IPS-15b (cell line): ENCODE measurements around the gene TRPV4.

ENCODE experiments used
- H3K27me3 ChIP-seq: one replicate; pipeline ENCODE4 v1.6.1; 2013; ENCODE audit warnings: low read length; ENCODE audit not compliant: control insufficient read depth, insufficient read depth
- H3K36me3 ChIP-seq: one replicate; pipeline ENCODE4 v1.6.1; 2013; ENCODE audit warnings: low read length; ENCODE audit not compliant: control insufficient read depth, insufficient read depth
- H3K4me1 ChIP-seq: one replicate; pipeline ENCODE4 v1.6.1; 2013; ENCODE audit warnings: mild to moderate bottlenecking, low read length; ENCODE audit not compliant: control insufficient read depth, insufficient read depth
- H3K4me3 ChIP-seq: one replicate; pipeline ENCODE4 v1.5.1; 2013; ENCODE audit warnings: low read depth, low read length
- H3K9ac ChIP-seq: one replicate; pipeline ENCODE4 v1.6.1; 2013; ENCODE audit warnings: low read depth, mild to moderate bottlenecking, low read length
- H3K9me3 ChIP-seq: one replicate; pipeline ENCODE4 v1.6.1; 2013; ENCODE audit warnings: mild to moderate bottlenecking, low read length; ENCODE audit not compliant: control insufficient read depth, insufficient read depth

The TRPV4 gene

DNA sequence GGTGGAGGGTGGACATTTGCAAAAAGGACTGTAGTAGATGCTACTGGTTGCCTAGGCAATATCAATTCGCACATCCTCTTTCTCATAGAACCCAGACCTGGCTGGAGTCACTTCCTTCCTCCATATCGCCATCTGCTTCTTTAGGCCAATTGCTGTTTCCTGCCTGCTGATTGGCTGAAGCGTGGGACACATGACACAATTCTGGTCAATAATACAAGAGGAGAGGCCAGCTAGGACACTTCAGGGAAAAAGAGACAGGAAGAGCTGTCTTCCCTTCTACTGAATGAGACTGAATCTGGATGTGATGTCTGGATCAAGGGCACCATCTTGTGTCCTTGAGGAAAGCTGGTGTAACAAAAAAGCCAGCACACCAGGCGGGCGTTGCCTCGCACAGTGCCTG is 53.8 kb downstream of the TRPV4 start:
- Histone ChIP-seq H3K4me3 (no peak overlapping the region), H3K27me3 (no peaks in the 10 kb centered on the region), H3K36me3 (no peaks in the 10 kb centered on the region), H3K9ac (no peak overlapping the region), H3K9me3 (no peaks in the 10 kb centered on the region), H3K4me1 (no peaks in the 10 kb centered on the region)

DNA sequence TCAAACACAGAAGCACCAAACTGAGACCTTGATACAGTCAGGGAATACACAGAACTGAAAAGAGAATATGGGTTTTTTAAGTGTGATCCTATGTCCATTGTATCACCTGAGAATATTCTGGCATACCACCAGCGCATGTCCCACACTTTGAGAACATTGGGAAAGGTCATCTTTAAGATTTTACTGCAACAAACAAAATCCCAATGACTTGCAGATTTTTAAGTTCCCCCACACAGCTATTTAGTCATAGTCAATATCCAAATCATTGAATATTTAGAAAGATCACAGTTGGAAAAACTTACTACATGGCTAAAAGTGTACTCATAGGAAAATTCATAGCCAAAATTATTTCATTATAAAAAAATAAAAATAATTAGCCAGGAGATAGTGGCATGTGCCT is 54.5 kb downstream of the TRPV4 start:
- Histone ChIP-seq H3K9me3 (no peaks in the 10 kb centered on the region), H3K9ac (no peak overlapping the region), H3K36me3 (no peaks in the 10 kb centered on the region), H3K4me1 (no peaks in the 10 kb centered on the region), H3K27me3 (no peaks in the 10 kb centered on the region), H3K4me3 (no peak overlapping the region)

DNA sequence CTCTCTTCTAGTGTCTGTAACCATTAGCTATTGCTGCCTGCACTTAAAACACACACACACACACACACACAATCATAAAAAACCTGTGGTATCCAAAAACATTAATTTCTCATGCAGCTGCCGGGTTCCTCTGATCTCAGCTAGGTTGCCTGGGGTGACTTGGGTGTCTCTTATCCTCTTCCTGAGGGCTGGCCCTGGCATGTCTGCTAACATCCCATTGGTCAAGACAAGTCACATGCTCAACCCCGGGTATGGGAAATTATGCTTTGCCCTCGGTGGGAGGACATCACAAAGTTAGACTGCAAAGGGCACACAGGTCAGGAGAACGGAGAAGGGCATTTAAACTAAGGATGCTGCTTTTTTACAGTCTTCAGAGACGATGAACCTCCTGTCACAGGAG is 55.7 kb downstream of the TRPV4 start:
- no peaks in the 10 kb centered on the region for H3K4me1 ChIP-seq
- no peaks in the 10 kb centered on the region for H3K9me3 ChIP-seq
- H3K36me3 ChIP-seq: no peaks in the 10 kb centered on the region
- H3K27me3 ChIP-seq: no peaks in the 10 kb centered on the region
- no peak overlapping the region for H3K4me3 ChIP-seq
- H3K9ac ChIP-seq: no peak overlapping the region

DNA sequence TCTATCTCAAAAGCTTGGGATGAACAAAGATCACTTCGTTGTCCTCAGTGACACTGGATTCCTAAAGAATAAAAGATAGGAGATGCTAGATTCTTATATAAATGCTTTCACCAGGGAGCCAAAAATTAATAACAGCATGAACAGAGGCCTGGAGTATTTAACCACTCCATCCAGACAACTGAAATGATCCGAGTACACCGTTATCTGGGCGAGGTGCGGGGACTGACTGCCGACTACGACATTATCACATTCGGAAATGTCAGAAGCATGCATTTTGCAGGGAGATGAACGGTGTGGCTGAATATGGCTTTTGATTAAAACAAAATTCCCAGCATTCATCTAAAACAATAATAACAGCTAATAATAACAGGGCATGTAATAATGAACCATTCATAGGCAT is 56.6 kb downstream of the TRPV4 start:
- Histone ChIP-seq H3K9ac (no peak overlapping the region), H3K4me1 (no peaks in the 10 kb centered on the region), H3K9me3 (no peaks in the 10 kb centered on the region), H3K4me3 (no peak overlapping the region), H3K27me3 (no peaks in the 10 kb centered on the region), H3K36me3 (no peaks in the 10 kb centered on the region)

DNA sequence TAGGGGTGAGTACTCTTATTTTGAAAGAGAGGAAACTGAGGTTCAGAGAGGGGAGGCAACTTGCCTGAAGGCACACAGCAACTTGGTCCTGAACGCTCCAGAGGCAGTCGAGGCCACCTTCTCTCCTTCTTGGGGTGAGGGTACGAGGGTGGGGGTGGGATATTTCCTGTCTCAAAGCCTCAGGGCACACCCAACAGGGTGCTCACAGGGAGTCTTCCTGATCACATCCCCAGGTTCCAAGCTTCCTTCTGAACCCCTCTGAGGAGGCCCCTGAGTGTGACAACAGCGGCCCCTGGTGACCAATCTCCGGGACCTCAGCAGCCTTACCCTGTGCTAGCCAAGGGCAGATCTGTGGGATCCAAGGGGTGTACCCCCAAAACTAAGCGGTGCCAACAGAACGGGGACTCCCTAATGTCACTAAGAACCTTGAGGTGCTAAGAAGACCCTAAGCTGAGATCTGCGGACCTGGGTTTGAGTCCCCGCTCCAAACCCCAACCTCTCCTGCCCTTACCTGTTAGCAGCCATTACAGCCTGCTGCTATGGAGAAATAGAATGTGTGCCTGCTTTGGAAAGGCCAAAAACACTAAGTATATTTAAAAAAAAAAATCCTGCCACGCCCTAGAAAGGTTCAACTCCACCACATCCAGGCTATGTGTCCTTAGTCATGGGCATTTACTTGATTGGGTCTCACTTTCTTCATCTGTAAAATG is 57.9 kb downstream of the TRPV4 start:
- H3K36me3 ChIP-seq: no peaks in the 10 kb centered on the region
- no peaks in the 10 kb centered on the region for H3K9me3 ChIP-seq
- H3K9ac ChIP-seq: no peak overlapping the region
- no peak overlapping the region for H3K4me3 ChIP-seq
- H3K27me3 ChIP-seq: no peaks in the 10 kb centered on the region
- no peaks in the 10 kb centered on the region for H3K4me1 ChIP-seq

DNA sequence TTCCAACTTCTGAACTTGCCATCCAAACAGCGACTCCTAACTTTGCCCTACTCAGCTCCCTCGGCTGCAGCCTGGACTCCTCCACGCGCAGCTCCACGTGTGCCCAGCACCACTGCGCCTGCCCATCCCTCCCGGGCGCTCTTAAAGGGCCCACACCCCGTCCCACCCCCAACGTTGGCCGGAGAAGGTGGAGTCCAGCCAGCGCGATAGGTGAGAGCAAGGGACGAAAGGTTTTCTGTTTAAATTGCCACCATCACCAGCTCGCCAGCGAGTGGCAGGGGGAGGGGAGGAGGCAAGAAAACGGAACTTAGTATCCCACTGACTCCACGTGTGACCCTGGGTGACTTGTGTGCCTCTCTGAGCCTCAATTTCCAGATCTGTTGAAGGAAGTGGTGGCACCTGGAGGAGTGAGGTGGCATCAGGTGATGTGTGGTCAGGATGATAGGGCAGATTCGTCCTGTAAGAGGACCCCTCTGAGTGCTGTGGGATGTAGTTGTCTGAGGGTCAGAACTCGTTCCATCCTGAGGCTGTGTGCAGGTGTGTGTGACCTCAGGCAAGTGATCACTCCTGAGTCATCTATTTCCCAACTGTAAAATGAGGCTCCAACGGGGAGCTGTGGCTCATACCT is 59.7 kb downstream of the TRPV4 start:
- H3K9ac ChIP-seq: no peak overlapping the region
- H3K4me1 ChIP-seq: no peaks in the 10 kb centered on the region
- no peak overlapping the region for H3K4me3 ChIP-seq

DNA sequence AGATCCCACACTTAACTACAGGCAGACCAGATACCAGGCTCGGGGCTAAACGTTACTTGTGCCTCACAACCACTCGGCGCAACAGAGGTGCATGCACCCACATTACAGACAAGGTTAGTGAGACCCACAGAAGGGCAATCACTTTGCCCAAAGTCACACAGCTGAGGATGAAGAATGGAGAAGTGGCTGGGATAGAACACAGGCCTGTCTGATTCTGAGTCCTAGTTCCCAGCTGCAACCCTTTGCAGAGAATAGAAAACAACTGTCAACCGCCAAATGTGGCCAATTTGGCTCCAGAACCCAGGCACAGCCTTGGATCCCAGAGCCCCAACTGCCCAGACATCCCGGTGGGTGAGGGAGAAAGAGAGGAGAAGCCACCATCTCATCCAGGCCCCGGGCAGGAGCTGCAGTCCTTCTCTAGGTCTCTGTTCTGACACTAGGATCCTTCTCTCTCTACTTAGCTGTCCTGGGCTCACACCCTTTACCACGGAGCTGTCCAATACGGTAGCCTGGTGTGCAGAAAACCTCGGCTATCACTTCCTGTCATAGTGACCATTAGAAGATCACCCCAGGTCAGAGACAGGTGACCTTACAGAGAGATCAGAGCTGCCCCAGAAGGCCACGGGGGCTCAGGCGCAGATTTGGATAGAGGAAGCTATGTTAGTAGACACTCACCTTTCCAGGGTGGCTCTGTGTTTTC is 60.4 kb downstream of the TRPV4 start:
- no peaks in the 10 kb centered on the region for H3K4me1 ChIP-seq
- no peaks in the 10 kb centered on the region for H3K9me3 ChIP-seq
- H3K27me3 ChIP-seq: no peaks in the 10 kb centered on the region
- no peak overlapping the region for H3K9ac ChIP-seq
- no peaks in the 10 kb centered on the region for H3K36me3 ChIP-seq
- no peak overlapping the region for H3K4me3 ChIP-seq

More for the DNA sequence above, 59.7 kb downstream of the TRPV4 start:
- no peaks in the 10 kb centered on the region for H3K27me3 ChIP-seq
- H3K9me3 ChIP-seq: no peaks in the 10 kb centered on the region
- no peaks in the 10 kb centered on the region for H3K36me3 ChIP-seq

DNA sequence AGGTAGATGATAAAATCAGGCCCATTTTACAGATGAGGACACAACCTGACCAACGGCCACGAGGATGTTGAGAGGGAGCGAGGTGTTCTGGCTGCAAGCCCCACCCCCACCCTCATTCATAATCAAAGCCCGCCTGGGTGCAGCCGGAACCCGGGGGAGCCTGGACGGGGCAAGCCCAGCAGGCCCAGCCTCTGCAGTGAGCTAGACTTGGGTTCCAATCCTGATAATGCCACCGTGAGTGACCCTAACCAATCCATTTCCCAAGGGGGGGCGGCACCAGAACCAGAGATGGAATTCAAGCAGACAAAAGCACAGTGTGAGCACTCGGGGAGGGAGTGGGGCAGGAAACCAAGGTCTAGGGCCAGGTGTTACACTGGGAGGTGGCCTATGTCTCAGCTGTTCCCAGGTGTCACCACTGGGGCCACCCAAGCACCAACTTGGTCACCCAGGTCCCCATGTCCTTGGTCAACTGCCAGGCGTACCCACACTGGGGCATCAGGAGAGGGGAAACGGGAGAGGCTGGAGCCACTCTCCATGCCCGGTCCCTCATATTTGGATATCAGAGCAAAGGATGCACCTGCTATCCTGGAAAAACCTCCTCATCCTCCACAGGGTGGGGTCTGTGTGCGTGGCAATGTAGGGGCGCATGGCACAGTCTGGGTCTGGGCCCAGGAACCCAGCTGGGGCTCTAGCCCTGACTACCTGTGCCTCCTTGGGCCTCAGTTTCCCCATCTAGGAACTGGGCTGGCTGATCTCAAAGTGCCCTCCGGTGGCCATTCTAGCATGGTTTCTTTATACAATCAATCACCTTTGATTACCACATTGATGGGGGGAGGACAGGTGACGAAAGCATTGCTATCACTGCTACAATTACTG is 61.2 kb downstream of the TRPV4 start:
- Histone ChIP-seq H3K9me3 (no peaks in the 10 kb centered on the region), H3K4me3 (no peak overlapping the region), H3K36me3 (no peaks in the 10 kb centered on the region), H3K9ac (no peak overlapping the region), H3K27me3 (no peaks in the 10 kb centered on the region), H3K4me1 (no peaks in the 10 kb centered on the region)

DNA sequence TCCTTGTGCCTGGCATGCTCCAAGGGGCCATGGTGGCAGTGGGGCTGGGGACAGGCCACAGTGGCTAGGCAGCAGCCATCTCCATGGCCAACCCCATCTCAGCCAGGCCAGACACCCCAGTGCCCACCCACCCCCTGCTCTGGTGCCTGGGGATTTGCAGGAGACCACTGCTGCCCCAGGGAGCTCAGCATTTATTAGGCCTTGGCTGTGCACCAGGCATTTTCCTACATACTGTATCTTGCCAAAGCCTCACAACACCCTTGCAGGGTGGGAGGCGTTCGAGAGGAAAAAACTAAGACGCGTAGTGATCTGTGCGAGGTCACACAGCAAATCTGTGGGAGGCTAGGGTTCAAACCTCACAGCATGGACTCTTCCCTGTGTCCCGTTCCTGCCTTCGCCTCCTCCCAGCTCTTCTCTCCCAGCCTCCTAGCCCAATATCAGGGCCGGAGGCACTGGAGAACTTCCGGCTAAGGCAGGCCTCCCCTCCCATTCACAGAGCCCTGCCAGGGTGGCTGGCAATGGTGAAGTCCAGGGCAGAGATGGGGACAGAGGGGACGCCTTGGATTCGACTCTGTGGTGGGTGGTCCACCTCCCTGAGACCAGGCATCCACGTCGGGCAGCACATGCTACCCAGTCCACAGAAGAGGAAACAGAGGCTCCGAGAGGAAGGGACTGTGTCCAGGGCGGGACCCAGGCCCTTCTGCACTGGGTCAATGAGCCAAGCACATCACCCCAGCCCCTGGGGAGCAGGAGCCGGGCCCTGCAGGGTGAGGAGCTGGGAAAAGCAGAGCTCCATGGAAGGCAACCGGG is 62.1 kb downstream of the TRPV4 start:
- Histone ChIP-seq H3K9me3 (no peaks in the 10 kb centered on the region), H3K9ac (no peak overlapping the region), H3K4me3 (no peak overlapping the region), H3K4me1 (no peaks in the 10 kb centered on the region), H3K27me3 (no peaks in the 10 kb centered on the region), H3K36me3 (no peaks in the 10 kb centered on the region)

DNA sequence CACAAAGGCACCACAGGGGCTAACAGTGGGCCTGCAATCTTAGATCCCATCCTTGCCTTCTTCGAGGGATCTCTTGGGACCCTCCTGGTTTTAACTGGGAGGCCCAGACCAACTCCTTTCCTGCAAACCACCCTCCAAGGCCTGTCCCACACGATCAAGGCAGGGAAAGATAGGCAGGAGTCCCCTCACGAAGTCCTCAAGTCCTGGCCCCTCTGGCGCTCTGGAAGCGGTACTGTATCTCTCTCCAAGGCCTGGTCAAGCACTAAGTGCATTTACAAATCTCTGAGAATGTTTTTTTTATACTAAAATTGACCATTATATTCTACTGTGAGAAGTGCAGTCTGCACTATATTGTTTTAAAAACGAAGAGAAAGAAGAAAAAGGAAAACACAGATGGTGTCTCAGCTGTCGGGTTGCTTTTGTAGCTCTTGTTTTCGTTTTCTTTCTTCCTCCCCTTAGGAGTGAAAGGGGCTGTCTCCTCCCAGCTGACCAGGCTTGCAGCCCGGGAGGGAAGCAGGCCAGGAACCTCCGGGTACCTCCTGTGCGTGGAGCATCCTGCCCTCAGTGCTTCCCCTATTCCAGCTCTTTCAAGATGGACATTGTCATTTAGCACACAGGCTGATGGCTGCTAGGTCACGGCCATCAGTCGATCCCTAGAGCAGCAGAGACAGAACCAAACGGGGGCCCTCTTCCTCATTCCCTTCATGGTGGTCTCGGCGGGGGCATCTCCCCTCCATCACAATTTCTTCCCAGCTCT is 62.9 kb downstream of the TRPV4 start:
- Histone ChIP-seq H3K9me3 (no peaks in the 10 kb centered on the region), H3K36me3 (no peaks in the 10 kb centered on the region), H3K4me1 (no peaks in the 10 kb centered on the region)

More for the DNA sequence above, 62.9 kb downstream of the TRPV4 start:
- Histone ChIP-seq H3K27me3 (no peaks in the 10 kb centered on the region), H3K9ac (no peak overlapping the region), H3K4me3 (no peak overlapping the region)
